Large intestine (tissue), 3 donors: ENCODE data around the gene ELP5. TPM values are rescaled to one million over a fixed set of nuclear protein-coding genes. Genes with fewer than 3 reads are reported as not detected.
A peak's percentile ranks its signal among the peaks of the same experiment; 100 is the strongest.

Experiments
- DNase-seq, 2 donors: peaks; one replicate each; pipeline versions ENCODE4 v3.0.0 to v3.0.0-alpha.2; 2013
- H3K27ac ChIP-seq: one replicate; pipeline ENCODE4 v1.5.1; 2013; ENCODE audit warnings: low read length
- H3K27me3 ChIP-seq: 2 replicates; pipeline ENCODE4 v1.6.1; 2013; ENCODE audit warnings: low read length; ENCODE audit not compliant: control insufficient read depth, insufficient read depth
- H3K36me3 ChIP-seq: 2 replicates; pipeline ENCODE4 v1.6.1; 2013; ENCODE audit warnings: low read length; ENCODE audit not compliant: control insufficient read depth, insufficient read depth
- H3K4me1 ChIP-seq: one replicate; pipeline ENCODE4 v1.6.1; 2013; ENCODE audit warnings: low read length; ENCODE audit not compliant: control insufficient read depth, insufficient read depth
- H3K4me3 ChIP-seq: one replicate; pipeline ENCODE4 v1.5.1; 2013; ENCODE audit warnings: low read length
- H3K9me3 ChIP-seq: one replicate; pipeline ENCODE4 v1.6.1; 2013; ENCODE audit warnings: mild to moderate bottlenecking, low read depth, low read length, moderate library complexity; ENCODE audit not compliant: control insufficient read depth
- WGBS: methylation state at CpG from one replicate; pipeline ENCODE4 v1.1.5; 2013; ENCODE audit warnings: low lambda C conversion rate; ENCODE audit not compliant: insufficient coverage; 5-methylcytosine and 5-hydroxymethylcytosine counted together
- polyA plus RNA-seq: library from polyadenylated mRNA; unstranded; fragments of 120-200 nt; gene quantifications from one replicate; pipeline ENCODE4 v1.2.1, GENCODE V29; 2013

ELP5 gene
- polyA plus RNA-seq, 1 donor, result 45.8 TPM

- H3K36me3 ChIP-seq, result peaks cover 28% of the 10 kb centered on the region
- DNase-seq, result no peak
- no CpG with 5 or more reads among the region's 6 CpGs for WGBS
- no peaks in the 10 kb centered on the region for H3K9me3 ChIP-seq
- peaks cover 24% of the 10 kb centered on the region for H3K27me3 ChIP-seq
- H3K27ac ChIP-seq, result no peak overlapping the region
- H3K4me1 ChIP-seq, result peaks cover 43% of the 10 kb centered on the region
- no peak overlapping the region for H3K4me3 ChIP-seq
Observed at GRCh38 chr17:7218758-7219157, 33.3 kb upstream of the ELP5 start.

- Histone ChIP-seq H3K27ac (peak overlapping the region; percentile 90), H3K4me3 (peak overlapping the region; percentile 85), H3K9me3 (no peaks in the 10 kb centered on the region), H3K4me1 (peaks cover 38% of the 10 kb centered on the region), H3K27me3 (peaks cover 24% of the 10 kb centered on the region), H3K36me3 (peaks cover 33% of the 10 kb centered on the region)
- DNase-seq, result no peak
- 75% methylated on average over 4 of the region's 12 CpGs for WGBS
Observed at GRCh38 chr17:7219229-7219811, 32.7 kb upstream of the ELP5 start.

GRCh38 chr17:7219812-7220592 is 32.0 kb upstream of the ELP5 start, which contains the start of the genes ACADVL and DLG4:
TSS of gene ACADVL (plus strand) at chr17:7219938. CDS start at chr17:7219985, 47 bp downstream.
TSS of gene DLG4 (minus strand) at chr17:7219836.
- Histone ChIP-seq H3K4me3 (peak within 1 kb of the TSS; percentile 85), H3K4me1 (peaks cover 31% of the 10 kb centered on the region), H3K27me3 (peaks cover 24% of the 10 kb centered on the region), H3K36me3 (peaks cover 40% of the 10 kb centered on the region), H3K27ac (peak within 1 kb of the TSS; percentile 90), H3K9me3 (no peaks in the 10 kb centered on the region)
- peak; percentile 86 to 90 for DNase-seq
- WGBS, result no CpG with 5 or more reads among the region's 63 CpGs

- Histone ChIP-seq H3K27ac (peak overlapping the region; percentile 90), H3K27me3 (peaks cover 18% of the 10 kb centered on the region), H3K4me3 (peak overlapping the region; percentile 85), H3K4me1 (peaks cover 28% of the 10 kb centered on the region), H3K9me3 (no peaks in the 10 kb centered on the region), H3K36me3 (peaks cover 47% of the 10 kb centered on the region)
- WGBS, result no CpG with 5 or more reads among the region's 11 CpGs
- DNase-seq, result peak; percentile 61 to 74
Observed at GRCh38 chr17:7220593-7221277, 31.3 kb upstream of the ELP5 start.

GRCh38 chr17:7221278-7222092 is 30.5 kb upstream of the ELP5 start:
- peaks cover 13% of the 10 kb centered on the region for H3K27me3 ChIP-seq
- peaks cover 55% of the 10 kb centered on the region for H3K36me3 ChIP-seq
- DNase-seq, result no peak
- H3K4me3 ChIP-seq, result no peak overlapping the region
- H3K4me1 ChIP-seq, result peaks cover 28% of the 10 kb centered on the region
- no CpG with 5 or more reads among the region's 10 CpGs for WGBS
- peak overlapping the region; percentile 90 for H3K27ac ChIP-seq
- H3K9me3 ChIP-seq, result no peaks in the 10 kb centered on the region

GRCh38 chr17:7222093-7222971 is 29.7 kb upstream of the ELP5 start:
- Histone ChIP-seq H3K27ac (no peak overlapping the region), H3K9me3 (no peaks in the 10 kb centered on the region), H3K27me3 (peaks cover 7% of the 10 kb centered on the region), H3K4me1 (peaks cover 28% of the 10 kb centered on the region), H3K36me3 (peaks cover 63% of the 10 kb centered on the region), H3K4me3 (no peak overlapping the region)
- no CpG with 5 or more reads among the region's 15 CpGs for WGBS
- no peak for DNase-seq

GRCh38 chr17:7222972-7223292 is 29.1 kb upstream of the ELP5 start:
- Histone ChIP-seq H3K9me3 (no peaks in the 10 kb centered on the region), H3K36me3 (peaks cover 69% of the 10 kb centered on the region), H3K4me1 (peaks cover 25% of the 10 kb centered on the region), H3K27ac (no peak overlapping the region), H3K27me3 (peaks cover 3% of the 10 kb centered on the region), H3K4me3 (no peak overlapping the region)
- no CpG with 5 or more reads among the region's 7 CpGs for WGBS
- no peak for DNase-seq

- DNase-seq, result no peak
- Histone ChIP-seq H3K4me3 (no peak overlapping the region), H3K36me3 (peaks cover 74% of the 10 kb centered on the region), H3K9me3 (no peaks in the 10 kb centered on the region), H3K27me3 (no peaks in the 10 kb centered on the region), H3K27ac (no peak overlapping the region), H3K4me1 (peaks cover 20% of the 10 kb centered on the region)
- no CpG with 5 or more reads among the region's 4 CpGs for WGBS
Observed at GRCh38 chr17:7223375-7223774, 28.6 kb upstream of the ELP5 start.

GRCh38 chr17:7224110-7224509 is 27.9 kb upstream of the ELP5 start:
- Histone ChIP-seq H3K36me3 (peaks cover 81% of the 10 kb centered on the region), H3K9me3 (peaks cover 2% of the 10 kb centered on the region), H3K4me1 (peaks cover 17% of the 10 kb centered on the region), H3K27me3 (no peaks in the 10 kb centered on the region), H3K4me3 (no peak overlapping the region), H3K27ac (no peak overlapping the region)
- DNase-seq, result no peak
- no CpG with 5 or more reads among the region's 10 CpGs for WGBS
